ENCODE results near the gene ROR2. TPM values are rescaled to one million over a fixed set of nuclear protein-coding genes. Genes with fewer than 3 reads are reported as not detected.

Gene ROR2
- total RNA-seq, 1 experiment from 2014 or later: 0.68 TPM

DNA sequence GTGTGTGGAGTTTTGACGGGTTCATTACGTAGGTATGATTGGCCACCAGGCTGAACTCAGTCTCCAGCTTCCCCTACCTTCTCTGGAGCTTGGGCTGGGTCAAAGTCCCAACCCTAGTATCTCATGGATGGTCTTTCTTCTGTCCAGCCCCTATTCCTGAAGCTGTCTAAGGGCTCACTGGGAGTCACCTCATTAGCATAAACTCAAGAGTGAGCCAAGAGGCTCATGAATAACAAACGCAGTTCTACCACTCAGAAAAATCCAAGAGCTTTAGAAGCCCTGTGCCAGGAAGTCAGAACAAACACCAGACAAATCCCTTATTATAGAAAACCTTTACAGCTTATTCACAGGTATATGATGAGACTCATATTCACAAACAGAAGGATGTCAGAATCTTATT is 346.1 kb downstream of the ROR2 start:
- Mint-ChIP-seq H3K36me3 (ENCODE audit: insufficient read depth, unreplicated experiment) (no peaks in the 10 kb centered on the region), H3K27ac (ENCODE audit: unreplicated experiment) (no peak overlapping the region), H3K4me1 (ENCODE audit: low read depth, unreplicated experiment) (peaks cover 26% of the 10 kb centered on the region), H3K4me3 (ENCODE audit: unreplicated experiment) (no peak overlapping the region), H3K9me3 (ENCODE audit: unreplicated experiment) (no peaks in the 10 kb centered on the region), H3K27me3 (ENCODE audit: insufficient read depth, unreplicated experiment) (no peaks in the 10 kb centered on the region)
- intact Hi-C loops (cut with micrococcal nuclease; ENCODE audit: unreplicated experiment): loop anchor here (10.0 kb wide), 1 partner anchor 69 kb away; no protein-coding TSS in a partner anchor
- ChIA-PET CTCF (no interaction called here), POLR2A (no interaction called here)
- no peaks in the 10 kb centered on the region for H3K27me3 ChIP-seq (replicated peaks; ENCODE audit: control insufficient read depth, insufficient read depth, low read length)
- no peaks in the 10 kb centered on the region for H3K36me3 ChIP-seq (ENCODE audit: control insufficient read depth, insufficient read depth, low read length)
- no peaks in the 10 kb centered on the region for H3K9me3 ChIP-seq
- H3K4me1 ChIP-seq: peaks cover 43% of the 10 kb centered on the region
- BruUV-seq (replicated peaks): no TSS peak
- H3K4me3 ChIP-seq (ENCODE audit: low read depth, low read length): no peak overlapping the region
- DNase-seq: no peak
- TF ChIP-seq, protein P1, sequence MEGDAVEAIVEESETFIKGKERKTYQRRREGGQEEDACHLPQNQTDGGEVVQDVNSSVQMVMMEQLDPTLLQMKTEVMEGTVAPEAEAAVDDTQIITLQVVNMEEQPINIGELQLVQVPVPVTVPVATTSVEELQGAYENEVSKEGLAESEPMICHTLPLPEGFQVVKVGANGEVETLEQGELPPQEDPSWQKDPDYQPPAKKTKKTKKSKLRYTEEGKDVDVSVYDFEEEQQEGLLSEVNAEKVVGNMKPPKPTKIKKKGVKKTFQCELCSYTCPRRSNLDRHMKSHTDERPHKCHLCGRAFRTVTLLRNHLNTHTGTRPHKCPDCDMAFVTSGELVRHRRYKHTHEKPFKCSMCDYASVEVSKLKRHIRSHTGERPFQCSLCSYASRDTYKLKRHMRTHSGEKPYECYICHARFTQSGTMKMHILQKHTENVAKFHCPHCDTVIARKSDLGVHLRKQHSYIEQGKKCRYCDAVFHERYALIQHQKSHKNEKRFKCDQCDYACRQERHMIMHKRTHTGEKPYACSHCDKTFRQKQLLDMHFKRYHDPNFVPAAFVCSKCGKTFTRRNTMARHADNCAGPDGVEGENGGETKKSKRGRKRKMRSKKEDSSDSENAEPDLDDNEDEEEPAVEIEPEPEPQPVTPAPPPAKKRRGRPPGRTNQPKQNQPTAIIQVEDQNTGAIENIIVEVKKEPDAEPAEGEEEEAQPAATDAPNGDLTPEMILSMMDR (IDR thresholded peaks at IDR 0.05; ENCODE audit: insufficient read depth in 1 of 2, low read depth in 1 of 2, low read length in 1 of 2, severe bottlenecking in 1 of 2, unreplicated experiment in 1 of 2): no peak

DNA sequence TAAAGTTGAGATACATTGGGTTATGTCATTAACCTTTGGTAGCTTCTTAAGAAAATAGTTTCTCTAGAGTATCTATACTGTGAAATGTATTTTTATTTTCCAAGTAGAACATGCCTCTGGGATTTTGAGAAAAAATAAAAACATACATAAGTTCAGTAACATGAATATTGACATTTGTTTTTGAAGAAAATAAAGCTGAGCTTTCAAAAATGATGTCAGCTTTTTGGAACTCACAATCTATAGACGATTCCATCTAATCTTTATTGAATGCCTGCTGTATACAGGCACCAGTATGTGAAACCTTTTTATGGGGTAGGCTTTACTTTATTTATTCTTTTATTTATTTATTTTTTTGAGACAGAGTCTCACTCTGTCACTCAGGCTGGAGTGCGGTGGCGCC is 350.5 kb downstream of the ROR2 start:
- POLR2A ChIA-PET: no interaction called here
- no peaks in the 10 kb centered on the region for H3K27me3 Mint-ChIP-seq (ENCODE audit: insufficient read depth, unreplicated experiment)
- Histone ChIP-seq H3K27me3 (replicated peaks; ENCODE audit: control insufficient read depth, insufficient read depth, low read length) (no peaks in the 10 kb centered on the region), H3K9me3 (no peaks in the 10 kb centered on the region), H3K4me1 (peaks cover 5% of the 10 kb centered on the region), H3K4me3 (ENCODE audit: low read depth, low read length) (no peak overlapping the region), H3K36me3 (ENCODE audit: control insufficient read depth, insufficient read depth, low read length) (no peaks in the 10 kb centered on the region)
- intact Hi-C loops (cut with micrococcal nuclease; ENCODE audit: unreplicated experiment): no loop called here
- H3K36me3 Mint-ChIP-seq (ENCODE audit: insufficient read depth, unreplicated experiment): no peaks in the 10 kb centered on the region
- H3K4me1 Mint-ChIP-seq (ENCODE audit: low read depth, unreplicated experiment): no peaks in the 10 kb centered on the region
- no peak overlapping the region for H3K4me3 Mint-ChIP-seq (ENCODE audit: unreplicated experiment)
- TF ChIP-seq, protein P1 (IDR thresholded peaks at IDR 0.05; ENCODE audit: insufficient read depth in 1 of 2, low read depth in 1 of 2, low read length in 1 of 2, severe bottlenecking in 1 of 2, unreplicated experiment in 1 of 2): no peak
- DNase-seq: no peak
- CTCF ChIA-PET: no interaction called here
- H3K27ac Mint-ChIP-seq (ENCODE audit: unreplicated experiment): no peak overlapping the region
- BruUV-seq (replicated peaks): no TSS peak
- H3K9me3 Mint-ChIP-seq (ENCODE audit: unreplicated experiment): no peaks in the 10 kb centered on the region

DNA sequence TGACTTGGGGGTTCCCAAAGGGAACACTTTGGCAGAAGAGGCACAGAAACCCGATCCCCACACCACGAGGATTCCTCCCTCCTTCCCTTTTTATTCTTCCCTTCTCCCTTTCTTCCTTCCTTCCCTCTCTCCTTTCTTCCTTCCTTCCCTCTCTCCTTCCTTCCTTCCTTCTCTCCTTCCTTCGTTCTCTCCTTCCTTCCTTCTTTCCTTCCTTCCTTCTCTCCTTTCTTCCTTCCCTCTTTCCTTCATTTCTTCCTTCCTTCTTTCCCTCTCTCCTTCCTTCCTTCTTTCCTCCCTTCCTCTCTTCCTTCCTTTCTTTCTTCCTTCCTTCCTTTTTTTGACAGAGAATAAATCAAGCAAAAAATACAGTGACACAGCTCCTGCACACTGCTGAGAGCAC is 358.4 kb downstream of the ROR2 start:
- no peaks in the 10 kb centered on the region for H3K9me3 ChIP-seq
- Mint-ChIP-seq H3K27me3 (ENCODE audit: insufficient read depth, unreplicated experiment) (no peaks in the 10 kb centered on the region), H3K4me1 (ENCODE audit: low read depth, unreplicated experiment) (no peaks in the 10 kb centered on the region), H3K4me3 (ENCODE audit: unreplicated experiment) (no peak overlapping the region), H3K27ac (ENCODE audit: unreplicated experiment) (no peak overlapping the region), H3K9me3 (ENCODE audit: unreplicated experiment) (no peaks in the 10 kb centered on the region), H3K36me3 (ENCODE audit: insufficient read depth, unreplicated experiment) (no peaks in the 10 kb centered on the region)
- no peak for DNase-seq
- ChIA-PET POLR2A (no interaction called here), CTCF (no interaction called here)
- H3K4me1 ChIP-seq: no peaks in the 10 kb centered on the region
- no peak overlapping the region for H3K4me3 ChIP-seq (ENCODE audit: low read depth, low read length)
- H3K36me3 ChIP-seq (ENCODE audit: control insufficient read depth, insufficient read depth, low read length): no peaks in the 10 kb centered on the region
- no TSS peak for BruUV-seq (replicated peaks)
- intact Hi-C loops (cut with micrococcal nuclease; ENCODE audit: unreplicated experiment): no loop called here
- no peaks in the 10 kb centered on the region for H3K27me3 ChIP-seq (replicated peaks; ENCODE audit: control insufficient read depth, insufficient read depth, low read length)
- TF ChIP-seq, protein P1 (IDR thresholded peaks at IDR 0.05; ENCODE audit: insufficient read depth in 1 of 2, low read depth in 1 of 2, low read length in 1 of 2, severe bottlenecking in 1 of 2, unreplicated experiment in 1 of 2): no peak
